T-helper 17 cell (primary cell): ENCODE results near the gene ASB9. TPM values are rescaled to one million over a fixed set of nuclear protein-coding genes. Genes with fewer than 3 reads are reported as not detected.
A peak's percentile ranks its signal among the peaks of the same experiment; 100 is the strongest.

ENCODE experiments used
- ATAC-seq: fragments of 150-1000 bp; cut with Tn5 transposase; 2 replicates; pipeline ENCODE4 v1.10.0; 2021; ENCODE audit warnings: mild to moderate bottlenecking, moderate library complexity
- DNase-seq, 3 donors: peaks; one replicate each; pipeline versions ENCODE4 v3.0.0 to v3.0.0-alpha.2; 2020 to 2021
- H3K9me3 ChIP-seq: one replicate; pipeline ENCODE4 v1.7.0; 2013; ENCODE audit warnings: low read length, mild to moderate bottlenecking; ENCODE audit not compliant: control insufficient read depth, poor library complexity, severe bottlenecking
- H3K27ac Mint-ChIP-seq: one replicate; pipeline ENCODE4 v1.8.0; 2022; ENCODE audit warnings: mild to moderate bottlenecking, moderate library complexity, mixed read lengths
- H3K27me3 Mint-ChIP-seq: one replicate; pipeline ENCODE4 v1.8.0; 2022; ENCODE audit warnings: mixed read lengths
- H3K36me3 Mint-ChIP-seq: one replicate; pipeline ENCODE4 v1.8.0; 2022; ENCODE audit warnings: low read depth, mixed read lengths
- H3K4me1 Mint-ChIP-seq: one replicate; pipeline ENCODE4 v1.8.0; 2022; ENCODE audit warnings: mild to moderate bottlenecking, mixed read lengths
- H3K4me3 Mint-ChIP-seq: one replicate; pipeline ENCODE4 v1.8.0; 2022; ENCODE audit warnings: mild to moderate bottlenecking, moderate library complexity, mixed read lengths
- total RNA-seq, 4 donors: library from RNA in 2 of 4; stranded (reverse) in 2 of 4; gene quantifications; one replicate each; pipeline ENCODE4 v1.2.3 and lab custom pipeline; 2022 to 2026

ASB9 gene
- total RNA-seq, 2 donors from 2014 or later: not detected

- H3K9me3 ChIP-seq: no peaks in the 10 kb centered on the region
- no peak for DNase-seq
- no peak for ATAC-seq
- H3K27ac Mint-ChIP-seq: no peak overlapping the region
- H3K4me1 Mint-ChIP-seq: peaks cover 2% of the 10 kb centered on the region
- H3K27me3 Mint-ChIP-seq: no peaks in the 10 kb centered on the region
- H3K4me3 Mint-ChIP-seq: no peak overlapping the region
- H3K36me3 Mint-ChIP-seq: no peaks in the 10 kb centered on the region
Measured at GRCh38 chrX:15224747-15225146, 45.1 kb downstream of the ASB9 start.

DNA sequence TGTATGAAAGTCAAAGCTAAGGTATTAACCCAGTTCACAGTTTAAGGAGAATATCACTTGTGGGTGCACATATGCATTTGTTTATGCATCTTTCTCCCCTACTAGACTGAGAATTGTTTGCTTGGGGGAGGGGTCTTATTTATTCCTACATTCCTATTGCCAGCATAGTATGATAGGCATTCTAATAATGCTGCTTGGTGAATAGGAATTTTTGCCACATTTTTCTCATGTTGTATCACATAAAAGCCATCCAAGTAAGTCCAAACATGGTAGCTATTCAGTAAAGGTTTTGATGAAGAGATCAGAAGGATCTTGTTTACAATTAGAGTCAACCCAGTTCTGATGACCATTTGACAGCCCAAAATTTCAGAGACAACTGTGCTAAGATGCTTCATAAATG lies 48.6 kb downstream of the ASB9 start:
- ATAC-seq: no peak
- Mint-ChIP-seq H3K4me1 (peaks cover 2% of the 10 kb centered on the region), H3K36me3 (no peaks in the 10 kb centered on the region), H3K27ac (no peak overlapping the region), H3K4me3 (no peak overlapping the region), H3K27me3 (no peaks in the 10 kb centered on the region)
- DNase-seq: no peak
- no peaks in the 10 kb centered on the region for H3K9me3 ChIP-seq

DNA sequence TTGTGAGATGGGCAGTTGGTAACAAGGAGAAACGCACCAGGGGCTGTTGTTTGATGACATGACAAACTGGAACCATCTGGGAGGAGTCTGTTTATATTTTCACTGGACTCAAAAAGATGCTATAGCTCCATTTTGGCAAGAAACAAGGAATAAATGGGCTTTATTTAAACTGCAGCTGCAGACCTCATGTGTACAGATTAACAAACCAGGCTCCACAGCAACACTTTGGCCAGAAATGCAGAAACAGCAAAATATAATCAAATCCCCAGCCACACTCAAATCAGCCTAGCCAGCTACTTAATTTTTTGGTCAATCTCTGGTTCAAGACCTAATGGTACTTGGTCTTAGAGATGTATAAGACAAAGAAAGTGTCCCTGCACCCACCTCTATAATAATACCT lies 52.7 kb downstream of the ASB9 start:
- Mint-ChIP-seq H3K27ac (no peak overlapping the region), H3K27me3 (no peaks in the 10 kb centered on the region), H3K36me3 (peaks cover 5% of the 10 kb centered on the region), H3K4me1 (peaks cover 2% of the 10 kb centered on the region), H3K4me3 (no peak overlapping the region)
- no peak for ATAC-seq
- DNase-seq: no peak
- no peaks in the 10 kb centered on the region for H3K9me3 ChIP-seq

DNA sequence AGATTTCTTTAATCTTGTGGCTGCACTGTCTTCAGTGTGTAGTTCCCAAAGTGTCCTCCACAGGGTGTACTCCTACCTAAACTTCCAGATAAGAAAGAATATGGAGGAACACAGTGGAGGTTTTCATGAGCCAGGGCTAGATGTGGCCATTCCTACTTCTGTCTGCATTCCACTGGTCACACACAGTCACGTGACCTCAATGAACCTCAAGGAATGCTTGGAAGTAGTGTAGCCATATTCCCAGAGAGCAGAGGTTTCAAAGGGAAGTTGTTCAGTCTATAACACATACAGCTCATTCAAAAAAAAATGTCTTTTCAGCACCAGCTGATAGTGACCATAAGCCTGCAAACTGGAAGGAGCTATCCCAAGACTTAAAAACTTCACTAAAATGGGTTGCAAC lies 53.6 kb downstream of the ASB9 start:
- no peak for ATAC-seq
- DNase-seq: no peak
- H3K27ac Mint-ChIP-seq: no peak overlapping the region
- H3K36me3 Mint-ChIP-seq: peaks cover 5% of the 10 kb centered on the region
- peaks cover 2% of the 10 kb centered on the region for H3K4me1 Mint-ChIP-seq
- no peaks in the 10 kb centered on the region for H3K9me3 ChIP-seq
- no peaks in the 10 kb centered on the region for H3K27me3 Mint-ChIP-seq
- no peak overlapping the region for H3K4me3 Mint-ChIP-seq

DNA sequence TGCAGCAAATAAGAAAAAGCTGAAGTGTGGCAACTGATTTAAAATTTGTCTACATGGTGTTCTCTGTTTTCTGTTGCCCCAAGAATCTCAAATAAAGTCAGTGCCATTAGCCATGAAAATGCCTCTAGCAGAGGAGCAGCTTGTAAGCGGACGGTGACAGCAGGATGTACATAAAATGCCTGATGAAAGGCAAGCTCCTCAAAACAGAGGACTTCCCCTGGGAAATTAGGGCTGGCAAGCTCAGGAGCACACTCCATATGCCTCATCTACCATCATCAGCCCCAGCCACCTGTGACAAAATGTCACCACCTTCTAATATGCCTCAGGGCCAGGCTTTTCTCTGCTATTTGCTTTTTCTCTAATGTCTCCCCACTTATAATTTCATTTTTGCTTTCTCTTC lies 54.5 kb downstream of the ASB9 start:
- H3K36me3 Mint-ChIP-seq: peaks cover 5% of the 10 kb centered on the region
- H3K4me3 Mint-ChIP-seq: no peak overlapping the region
- DNase-seq (no peak), ATAC-seq (no peak)
- no peaks in the 10 kb centered on the region for H3K4me1 Mint-ChIP-seq
- H3K9me3 ChIP-seq: no peaks in the 10 kb centered on the region
- H3K27me3 Mint-ChIP-seq: no peaks in the 10 kb centered on the region
- H3K27ac Mint-ChIP-seq: no peak overlapping the region

DNA sequence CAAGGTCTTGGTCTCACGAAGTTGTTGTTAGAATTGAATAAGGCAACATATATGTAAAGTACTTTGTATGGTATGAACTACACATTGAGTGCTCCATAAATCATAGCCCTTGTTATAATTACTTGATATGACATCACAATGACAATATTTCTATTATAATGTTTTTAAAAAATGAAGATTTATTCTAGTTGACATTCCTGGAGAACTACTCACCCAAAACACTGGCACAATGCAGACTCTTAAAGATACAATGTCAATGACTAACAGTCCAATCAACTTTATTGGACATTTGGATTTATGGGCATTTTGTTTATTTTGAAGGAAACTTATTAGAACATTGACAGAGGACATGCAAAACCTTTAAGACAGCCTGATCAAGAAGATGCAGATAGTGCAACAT lies 55.3 kb downstream of the ASB9 start:
- no peak overlapping the region for H3K27ac Mint-ChIP-seq
- DNase-seq: no peak
- no peaks in the 10 kb centered on the region for H3K27me3 Mint-ChIP-seq
- no peaks in the 10 kb centered on the region for H3K9me3 ChIP-seq
- H3K4me1 Mint-ChIP-seq: no peaks in the 10 kb centered on the region
- no peak overlapping the region for H3K4me3 Mint-ChIP-seq
- ATAC-seq: no peak
- peaks cover 5% of the 10 kb centered on the region for H3K36me3 Mint-ChIP-seq

DNA sequence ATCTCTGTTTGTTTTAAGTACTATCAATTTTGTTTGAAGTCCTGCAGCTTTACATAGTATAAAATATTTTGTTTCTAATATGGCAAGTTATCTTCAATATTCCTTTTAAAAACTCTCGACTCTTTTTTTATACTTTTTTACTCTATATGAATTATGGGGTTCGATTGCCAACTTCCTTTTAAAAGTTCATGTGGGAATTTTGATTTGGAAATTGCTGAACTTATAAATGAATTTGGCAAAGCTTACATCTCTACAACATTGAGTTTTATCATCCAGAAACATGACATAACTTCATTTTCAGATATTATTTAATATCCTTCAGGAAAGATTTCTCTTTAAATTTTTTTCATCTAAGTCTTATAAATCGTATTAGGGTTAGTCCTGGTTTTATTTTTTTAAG lies 60.8 kb downstream of the ASB9 start:
- Mint-ChIP-seq H3K4me3 (no peak overlapping the region), H3K36me3 (no peaks in the 10 kb centered on the region), H3K27ac (no peak overlapping the region), H3K27me3 (no peaks in the 10 kb centered on the region), H3K4me1 (peaks cover 13% of the 10 kb centered on the region)
- H3K9me3 ChIP-seq: no peaks in the 10 kb centered on the region
- ATAC-seq (no peak), DNase-seq (no peak)

DNA sequence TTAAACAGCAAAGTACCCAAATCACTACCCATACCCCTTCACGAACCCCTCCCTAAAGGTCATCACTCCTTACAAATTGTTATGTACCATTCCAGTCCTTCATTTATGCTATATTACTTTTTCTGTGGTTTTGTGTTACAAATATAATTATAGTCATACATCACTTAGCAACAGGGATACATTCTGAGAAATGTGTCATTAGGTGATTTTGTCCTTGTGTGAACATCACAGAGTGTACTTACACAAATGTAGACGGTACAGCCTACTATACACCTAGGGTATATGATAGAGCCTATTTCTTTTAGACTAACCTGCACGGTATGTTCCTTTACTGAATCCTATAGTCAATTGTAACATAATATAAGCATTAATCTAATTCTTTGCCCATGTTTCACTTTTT lies 61.9 kb downstream of the ASB9 start:
- peak overlapping the region; percentile 43 for H3K27ac Mint-ChIP-seq
- no peaks in the 10 kb centered on the region for H3K9me3 ChIP-seq
- H3K27me3 Mint-ChIP-seq: no peaks in the 10 kb centered on the region
- H3K4me1 Mint-ChIP-seq: peaks cover 16% of the 10 kb centered on the region
- ATAC-seq (no peak), DNase-seq (no peak)
- H3K36me3 Mint-ChIP-seq: no peaks in the 10 kb centered on the region
- H3K4me3 Mint-ChIP-seq: no peak overlapping the region

- ATAC-seq: no peak
- Mint-ChIP-seq H3K27me3 (no peaks in the 10 kb centered on the region), H3K36me3 (no peaks in the 10 kb centered on the region), H3K27ac (peak overlapping the region; percentile 43), H3K4me3 (no peak overlapping the region), H3K4me1 (peaks cover 20% of the 10 kb centered on the region)
- DNase-seq: no peak
- no peaks in the 10 kb centered on the region for H3K9me3 ChIP-seq
Measured at GRCh38 chrX:15207384-15207783, 62.5 kb downstream of the ASB9 start.

DNA sequence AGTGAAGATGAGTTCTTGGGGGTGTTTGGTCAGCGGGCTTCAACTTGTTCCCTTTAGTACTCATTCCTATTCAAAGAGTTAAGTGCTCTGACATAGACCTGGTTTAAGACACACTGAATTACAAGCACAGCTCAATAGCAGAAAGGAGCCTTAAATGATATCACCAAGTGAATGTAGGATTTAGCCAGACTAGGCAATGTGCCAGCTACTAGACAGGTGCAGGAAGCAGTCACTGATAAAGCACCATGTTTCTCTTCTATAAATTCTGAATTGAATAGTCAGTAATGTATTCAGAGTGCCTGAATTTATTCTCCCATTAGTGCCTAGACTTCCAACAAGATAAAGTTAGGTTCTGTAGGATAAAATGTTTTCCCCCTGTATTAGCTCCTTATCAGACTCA lies 63.6 kb downstream of the ASB9 start:
- Mint-ChIP-seq H3K36me3 (no peaks in the 10 kb centered on the region), H3K4me1 (peaks cover 22% of the 10 kb centered on the region), H3K4me3 (no peak overlapping the region), H3K27me3 (no peaks in the 10 kb centered on the region), H3K27ac (no peak overlapping the region)
- ATAC-seq (no peak), DNase-seq (no peak)
- H3K9me3 ChIP-seq: no peaks in the 10 kb centered on the region

GRCh38 chrX:15204130-15204751 lies 65.6 kb downstream of the ASB9 start:
- no peak overlapping the region for H3K4me3 Mint-ChIP-seq
- H3K4me1 Mint-ChIP-seq: peaks cover 22% of the 10 kb centered on the region
- no peak for ATAC-seq

GRCh38 chrX:15203694-15204093 lies 66.2 kb downstream of the ASB9 start:
- no peak for ATAC-seq
- H3K36me3 Mint-ChIP-seq: no peaks in the 10 kb centered on the region
- DNase-seq: no peak

More at GRCh38 chrX:15204130-15204751, 65.6 kb downstream of the ASB9 start:
- H3K27ac Mint-ChIP-seq: peak overlapping the region; percentile 72
- no peaks in the 10 kb centered on the region for H3K27me3 Mint-ChIP-seq
- no peak for DNase-seq
- no peaks in the 10 kb centered on the region for H3K9me3 ChIP-seq
- H3K36me3 Mint-ChIP-seq: no peaks in the 10 kb centered on the region

DNA sequence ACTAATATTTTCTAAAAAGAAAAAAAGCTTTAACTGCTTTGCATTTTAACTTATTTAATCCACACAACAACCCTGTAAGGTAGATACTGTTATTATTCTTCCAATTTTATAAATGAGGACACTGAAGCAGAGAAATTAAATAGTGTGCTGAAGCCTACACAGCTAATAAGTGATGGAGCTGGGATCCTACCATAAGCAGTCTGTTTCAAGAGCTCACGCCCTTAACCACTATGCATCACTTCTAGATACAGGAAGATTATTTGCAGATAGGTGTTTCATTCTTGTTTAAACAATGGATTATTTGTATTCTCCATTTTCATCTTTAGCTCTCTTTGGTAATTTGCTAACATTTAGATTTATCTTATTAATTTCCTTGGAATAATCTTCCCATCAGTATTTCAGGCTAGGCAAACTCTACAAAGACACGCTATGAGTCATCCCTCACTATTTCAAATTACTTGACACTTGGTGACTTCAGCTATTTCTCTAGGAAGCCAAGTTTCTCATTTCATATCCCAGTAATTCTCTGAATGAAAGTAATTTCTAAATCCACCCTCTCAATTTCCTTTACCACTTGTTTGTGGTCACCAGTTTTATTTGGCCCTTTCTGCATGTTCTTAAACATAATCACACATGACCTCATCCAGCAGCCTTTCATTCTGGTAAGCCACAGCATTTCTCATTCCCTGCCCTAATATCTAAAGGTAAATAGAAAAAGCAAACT lies 67.3 kb downstream of the ASB9 start:
- H3K4me3 Mint-ChIP-seq: no peak overlapping the region
- H3K36me3 Mint-ChIP-seq: no peaks in the 10 kb centered on the region
- H3K27me3 Mint-ChIP-seq: no peaks in the 10 kb centered on the region
- ATAC-seq (no peak), DNase-seq (no peak)
- no peaks in the 10 kb centered on the region for H3K9me3 ChIP-seq
- peaks cover 19% of the 10 kb centered on the region for H3K4me1 Mint-ChIP-seq
- no peak overlapping the region for H3K27ac Mint-ChIP-seq

More at GRCh38 chrX:15203694-15204093, 66.2 kb downstream of the ASB9 start:
- no peaks in the 10 kb centered on the region for H3K9me3 ChIP-seq
- no peaks in the 10 kb centered on the region for H3K27me3 Mint-ChIP-seq
- H3K4me1 Mint-ChIP-seq: peaks cover 22% of the 10 kb centered on the region
- H3K27ac Mint-ChIP-seq: peak overlapping the region; percentile 72
- H3K4me3 Mint-ChIP-seq: peak overlapping the region; percentile 12

- DNase-seq (no peak), ATAC-seq (no peak)
- no peaks in the 10 kb centered on the region for H3K36me3 Mint-ChIP-seq
- no peak overlapping the region for H3K27ac Mint-ChIP-seq
- no peaks in the 10 kb centered on the region for H3K9me3 ChIP-seq
- no peaks in the 10 kb centered on the region for H3K27me3 Mint-ChIP-seq
- no peak overlapping the region for H3K4me3 Mint-ChIP-seq
- H3K4me1 Mint-ChIP-seq: peaks cover 13% of the 10 kb centered on the region
Measured at GRCh38 chrX:15200871-15201270, 69.0 kb downstream of the ASB9 start.
